Measurements from ENCODE around the gene PAX2.

DNA sequence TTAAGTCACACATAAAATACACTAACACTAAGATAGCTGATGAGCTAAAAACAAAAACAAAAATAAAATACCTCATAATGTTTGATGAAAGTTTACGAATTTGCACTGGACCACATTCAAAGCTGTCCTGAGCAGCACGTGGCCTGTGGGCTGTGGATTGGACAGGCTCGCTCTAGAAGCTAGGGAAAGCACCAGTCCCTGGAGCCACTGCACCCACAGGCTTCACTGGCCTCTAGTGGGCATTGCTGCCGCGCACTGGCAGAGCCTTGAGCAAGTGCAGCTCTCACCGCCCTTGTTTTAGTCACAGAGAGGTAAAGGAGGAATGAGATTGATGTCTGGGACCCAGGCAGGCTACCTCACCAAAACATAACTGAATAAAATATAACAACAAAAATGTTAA is 67.6 kb downstream of the PAX2 start:
- TF ChIP-seq, protein P1, sequence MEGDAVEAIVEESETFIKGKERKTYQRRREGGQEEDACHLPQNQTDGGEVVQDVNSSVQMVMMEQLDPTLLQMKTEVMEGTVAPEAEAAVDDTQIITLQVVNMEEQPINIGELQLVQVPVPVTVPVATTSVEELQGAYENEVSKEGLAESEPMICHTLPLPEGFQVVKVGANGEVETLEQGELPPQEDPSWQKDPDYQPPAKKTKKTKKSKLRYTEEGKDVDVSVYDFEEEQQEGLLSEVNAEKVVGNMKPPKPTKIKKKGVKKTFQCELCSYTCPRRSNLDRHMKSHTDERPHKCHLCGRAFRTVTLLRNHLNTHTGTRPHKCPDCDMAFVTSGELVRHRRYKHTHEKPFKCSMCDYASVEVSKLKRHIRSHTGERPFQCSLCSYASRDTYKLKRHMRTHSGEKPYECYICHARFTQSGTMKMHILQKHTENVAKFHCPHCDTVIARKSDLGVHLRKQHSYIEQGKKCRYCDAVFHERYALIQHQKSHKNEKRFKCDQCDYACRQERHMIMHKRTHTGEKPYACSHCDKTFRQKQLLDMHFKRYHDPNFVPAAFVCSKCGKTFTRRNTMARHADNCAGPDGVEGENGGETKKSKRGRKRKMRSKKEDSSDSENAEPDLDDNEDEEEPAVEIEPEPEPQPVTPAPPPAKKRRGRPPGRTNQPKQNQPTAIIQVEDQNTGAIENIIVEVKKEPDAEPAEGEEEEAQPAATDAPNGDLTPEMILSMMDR (IDR thresholded peaks at IDR 0.05; ENCODE audit: low read depth, low read length, missing input control), result no peak
- TF ChIP-seq MAX (IDR thresholded peaks at IDR 0.05) (no peak), REST (IDR thresholded peaks at IDR 0.05) (no peak), SP1 (IDR thresholded peaks at IDR 0.05) (no peak), HNF4G (IDR thresholded peaks at IDR 0.05) (no peak), YY1 (IDR thresholded peaks at IDR 0.05) (no peak), RXRA (IDR thresholded peaks at IDR 0.05) (no peak), TAF1 (conservative IDR thresholded peaks at IDR 0.05) (no peak), RAD21 (IDR thresholded peaks at IDR 0.05) (no peak), ZBTB33 (IDR thresholded peaks at IDR 0.05) (no peak)
- TF ChIP-seq, protein P2, sequence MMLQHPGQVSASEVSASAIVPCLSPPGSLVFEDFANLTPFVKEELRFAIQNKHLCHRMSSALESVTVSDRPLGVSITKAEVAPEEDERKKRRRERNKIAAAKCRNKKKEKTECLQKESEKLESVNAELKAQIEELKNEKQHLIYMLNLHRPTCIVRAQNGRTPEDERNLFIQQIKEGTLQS (IDR thresholded peaks at IDR 0.05), result no peak

Data from liver (tissue), 3 donors.